WTC11 (cell line): ENCODE data around the gene MND1. TPM values are rescaled to one million over a fixed set of nuclear protein-coding genes. Genes with fewer than 3 reads are reported as not detected.

Source experiments
- ATAC-seq: fragments of 200-7000 bp; cut with Tn5 transposase; 2 replicates; pipeline ENCODE4 v1.10.0; 2021; ENCODE audit warnings: mild to moderate bottlenecking, moderate library complexity
- CTCF ChIA-PET: fragments of 300-600 bp; sonication (Branson Sonifier 250); formaldehyde crosslinking; loops from one replicate; lab custom pipeline; 2021; ENCODE audit warnings: antibody characterized with exemption; lab: Charles Lee
- POLR2A ChIA-PET: fragments of 350-600 bp; sonication (Branson Sonifier 250); formaldehyde crosslinking; loops from one replicate; lab custom pipeline; 2021; ENCODE audit warnings: antibody characterized with exemption; lab: Charles Lee
- DNase-seq: peaks from one replicate; pipeline ENCODE4 v3.0.0; 2021; ENCODE audit warnings: low spot score
- H3K27ac Mint-ChIP-seq: 2 replicates; pipeline ENCODE4 v1.8.0; 2021; ENCODE audit warnings: mixed read lengths
- H3K27me3 Mint-ChIP-seq: 2 replicates; pipeline ENCODE4 v1.8.0; 2021; ENCODE audit warnings: low read depth, mild to moderate bottlenecking, moderate library complexity, mixed read lengths
- H3K36me3 Mint-ChIP-seq: 2 replicates; pipeline ENCODE4 v1.8.0; 2021; ENCODE audit warnings: mixed read lengths
- H3K4me1 Mint-ChIP-seq: 2 replicates; pipeline ENCODE4 v1.8.0; 2022; ENCODE audit warnings: mixed read lengths
- H3K4me3 Mint-ChIP-seq: 2 replicates; pipeline ENCODE4 v1.8.0; 2021; ENCODE audit warnings: mild to moderate bottlenecking, moderate library complexity, mixed read lengths
- H3K9me3 Mint-ChIP-seq: 2 replicates; pipeline ENCODE4 v1.8.0; 2021; ENCODE audit warnings: mixed read lengths
- CDX4 ChIP-seq: fragments of 250-450 bp; sonication (Bioruptor Pico); IDR thresholded peaks from 2 replicates; pipeline ENCODE4 v1.9.0; 2021; ENCODE audit warnings: moderate library complexity, mild to moderate bottlenecking, inconsistent platforms, borderline replicate concordance
- CREM ChIP-seq: sonication (generic); formaldehyde crosslinking; IDR thresholded peaks from 2 replicates; pipeline ENCODE4 v1.8.1; 2022; ENCODE audit warnings: mild to moderate bottlenecking, missing genetic modification reagents, moderate library complexity
- CTCF ChIP-seq: fragments of 200-600 bp; IDR thresholded peaks from 2 replicates; pipeline ENCODE4 v1.8.0; 2022; ENCODE audit warnings: antibody characterized with exemption
- EMX1 ChIP-seq: fragments of 250-450 bp; sonication (Bioruptor Pico); IDR thresholded peaks from 2 replicates; pipeline ENCODE4 v1.8.0; 2021; ENCODE audit warnings: mild to moderate bottlenecking
- ESRRA ChIP-seq: sonication (generic); formaldehyde crosslinking; IDR thresholded peaks from 2 replicates; pipeline ENCODE4 v1.8.1; 2022; ENCODE audit warnings: mild to moderate bottlenecking, missing genetic modification reagents, borderline replicate concordance
- FOXK1 ChIP-seq: sonication (generic); formaldehyde crosslinking; IDR thresholded peaks from 2 replicates; pipeline ENCODE4 v1.8.0; 2022; ENCODE audit warnings: mild to moderate bottlenecking, moderate library complexity, missing genetic modification reagents
- GABPB1 ChIP-seq: sonication (generic); formaldehyde crosslinking; IDR thresholded peaks from 2 replicates; pipeline ENCODE4 v1.8.1; 2023; ENCODE audit warnings: mild to moderate bottlenecking, missing genetic modification reagents
- GRHL2 ChIP-seq: fragments of 250-450 bp; sonication (Bioruptor Pico); IDR thresholded peaks from 2 replicates; pipeline ENCODE4 v1.8.0; 2022; ENCODE audit warnings: mild to moderate bottlenecking, moderate library complexity; ENCODE audit not compliant: insufficient replicate concordance, severe bottlenecking
- HMGA2 ChIP-seq: fragments of 250-450 bp; sonication (Bioruptor Pico); IDR thresholded peaks from 2 replicates; pipeline ENCODE4 v1.4.0; 2021; ENCODE audit warnings: mild to moderate bottlenecking, moderate library complexity
- HMGXB4 ChIP-seq: sonication (generic); formaldehyde crosslinking; IDR thresholded peaks from 2 replicates; pipeline ENCODE4 v1.8.1; 2023; ENCODE audit warnings: mild to moderate bottlenecking, moderate library complexity, missing genetic modification reagents
- IRF1 ChIP-seq: sonication (generic); formaldehyde crosslinking; IDR thresholded peaks from 2 replicates; pipeline ENCODE4 v1.8.0; 2023; ENCODE audit warnings: missing genetic modification reagents
- IRF2 ChIP-seq: sonication (generic); formaldehyde crosslinking; IDR thresholded peaks from 2 replicates; pipeline ENCODE4 v1.8.0; 2022; ENCODE audit warnings: low read depth, missing genetic modification reagents, borderline replicate concordance
- JAZF1 ChIP-seq: fragments of 250-450 bp; sonication (Bioruptor Pico); IDR thresholded peaks from 2 replicates; pipeline ENCODE4 v1.9.0; 2021; ENCODE audit warnings: moderate library complexity, mild to moderate bottlenecking, inconsistent platforms
- MXD4 ChIP-seq: fragments of 250-450 bp; sonication (Bioruptor Pico); IDR thresholded peaks from 2 replicates; pipeline ENCODE4 v1.8.0; 2021; ENCODE audit warnings: mild to moderate bottlenecking, moderate library complexity, borderline replicate concordance
- NFATC4 ChIP-seq: fragments of 250-450 bp; sonication (Bioruptor Pico); IDR thresholded peaks from 2 replicates; pipeline ENCODE4 v1.9.0; 2021; ENCODE audit warnings: mild to moderate bottlenecking
- NFE2L1 ChIP-seq: sonication (generic); formaldehyde crosslinking; IDR thresholded peaks from 2 replicates; pipeline ENCODE4 v1.8.1; 2023; ENCODE audit warnings: missing genetic modification reagents
- NR3C1 ChIP-seq: sonication (generic); formaldehyde crosslinking; conservative IDR thresholded peaks from 2 replicates; pipeline ENCODE4 v1.8.1; 2023; ENCODE audit warnings: low read depth, mild to moderate bottlenecking, missing genetic modification reagents
- OVOL2 ChIP-seq: fragments of 250-450 bp; sonication (Bioruptor Pico); IDR thresholded peaks from 2 replicates; pipeline ENCODE4 v1.9.0; 2021; ENCODE audit warnings: mild to moderate bottlenecking, borderline replicate concordance
- TCF7 ChIP-seq: sonication (generic); formaldehyde crosslinking; IDR thresholded peaks from 2 replicates; pipeline ENCODE4 v1.8.0; 2022; ENCODE audit warnings: mild to moderate bottlenecking, low read depth, missing genetic modification reagents, moderate library complexity
- TEAD1 ChIP-seq: sonication (generic); formaldehyde crosslinking; IDR thresholded peaks from 2 replicates; pipeline ENCODE4 v1.8.0; 2022; ENCODE audit warnings: mild to moderate bottlenecking, missing genetic modification reagents
- ZBTB21 ChIP-seq: sonication (generic); formaldehyde crosslinking; IDR thresholded peaks from 2 replicates; pipeline ENCODE4 v1.8.1; 2023; ENCODE audit warnings: mild to moderate bottlenecking, missing genetic modification reagents, borderline replicate concordance
- ZNF121 ChIP-seq: sonication (generic); formaldehyde crosslinking; IDR thresholded peaks from 2 replicates; pipeline ENCODE4 v1.8.0; 2023; ENCODE audit warnings: missing genetic modification reagents
- ZNF416 ChIP-seq: fragments of 250-450 bp; sonication (Bioruptor Pico); IDR thresholded peaks from 2 replicates; pipeline ENCODE4 v1.9.0; 2021; ENCODE audit warnings: mild to moderate bottlenecking, inconsistent platforms
- total RNA-seq: library from RNA; stranded (reverse); gene quantifications from 3 replicates; pipeline ENCODE4 v1.2.3, GENCODE V29; 2021
- TF ChIP-seq, protein P1 (sequence below): fragments of 250-450 bp; sonication (Bioruptor Pico); IDR thresholded peaks from 2 replicates; pipeline ENCODE4 v2.1.2; 2022; ENCODE audit warnings: mild to moderate bottlenecking, moderate library complexity
- TF ChIP-seq, protein P2 (sequence below): sonication (generic); formaldehyde crosslinking; IDR thresholded peaks from 2 replicates; pipeline ENCODE4 v1.8.0; 2023; ENCODE audit warnings: missing genetic modification reagents, mild to moderate bottlenecking, borderline replicate concordance
- TF ChIP-seq, protein P3 (sequence below): sonication (generic); formaldehyde crosslinking; IDR thresholded peaks from 2 replicates; pipeline ENCODE4 v1.8.1; 2023; ENCODE audit warnings: mild to moderate bottlenecking, missing genetic modification reagents

MND1 gene
- total RNA-seq, 1 experiment from 2014 or later, result 36.0 TPM

DNA sequence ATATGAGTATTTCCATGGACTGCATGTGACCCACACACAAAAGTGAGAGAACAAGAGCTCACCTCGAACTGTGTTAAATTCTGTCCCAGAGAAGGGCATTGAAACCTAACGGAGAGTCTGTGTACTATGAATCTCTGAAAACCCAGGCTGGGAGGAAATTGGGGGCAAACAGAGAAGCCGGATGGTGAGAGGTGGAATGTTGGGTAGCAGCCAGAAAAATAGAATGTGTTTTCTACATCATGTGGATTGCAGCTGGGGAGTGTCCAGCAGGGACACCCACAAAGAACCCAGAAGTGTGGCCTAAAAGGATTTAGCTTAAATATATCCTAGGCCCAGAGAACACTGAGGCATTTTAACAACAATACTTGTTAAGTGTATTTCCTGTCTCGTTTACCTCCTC is 38.6 kb downstream of the MND1 start (continued):
- no peak for TF ChIP-seq IRF1
- TF ChIP-seq CREM (CRISPR knock-in tag), result no peak
- no peak for TF ChIP-seq GRHL2 (CRISPR knock-in tag)
- no peak for TF ChIP-seq HMGXB4 (CRISPR knock-in tag)
- TF ChIP-seq NR3C1 (CRISPR knock-in tag), result no peak
- TF ChIP-seq FOXK1 (CRISPR knock-in tag), result no peak
- TF ChIP-seq CDX4 (CRISPR knock-in tag), result no peak
- TF ChIP-seq ESRRA (CRISPR knock-in tag), result no peak
- TF ChIP-seq, protein P1, sequence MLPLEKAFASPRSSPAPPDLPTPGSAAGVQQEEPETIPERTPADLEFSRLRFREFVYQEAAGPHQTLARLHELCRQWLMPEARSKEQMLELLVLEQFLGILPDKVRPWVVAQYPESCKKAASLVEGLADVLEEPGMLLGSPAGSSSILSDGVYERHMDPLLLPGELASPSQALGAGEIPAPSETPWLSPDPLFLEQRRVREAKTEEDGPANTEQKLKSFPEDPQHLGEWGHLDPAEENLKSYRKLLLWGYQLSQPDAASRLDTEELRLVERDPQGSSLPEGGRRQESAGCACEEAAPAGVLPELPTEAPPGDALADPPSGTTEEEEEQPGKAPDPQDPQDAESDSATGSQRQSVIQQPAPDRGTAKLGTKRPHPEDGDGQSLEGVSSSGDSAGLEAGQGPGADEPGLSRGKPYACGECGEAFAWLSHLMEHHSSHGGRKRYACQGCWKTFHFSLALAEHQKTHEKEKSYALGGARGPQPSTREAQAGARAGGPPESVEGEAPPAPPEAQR (CRISPR knock-in tag), result no peak
- no peak for TF ChIP-seq HMGA2 (CRISPR knock-in tag)
- no peak for TF ChIP-seq CTCF

DNA sequence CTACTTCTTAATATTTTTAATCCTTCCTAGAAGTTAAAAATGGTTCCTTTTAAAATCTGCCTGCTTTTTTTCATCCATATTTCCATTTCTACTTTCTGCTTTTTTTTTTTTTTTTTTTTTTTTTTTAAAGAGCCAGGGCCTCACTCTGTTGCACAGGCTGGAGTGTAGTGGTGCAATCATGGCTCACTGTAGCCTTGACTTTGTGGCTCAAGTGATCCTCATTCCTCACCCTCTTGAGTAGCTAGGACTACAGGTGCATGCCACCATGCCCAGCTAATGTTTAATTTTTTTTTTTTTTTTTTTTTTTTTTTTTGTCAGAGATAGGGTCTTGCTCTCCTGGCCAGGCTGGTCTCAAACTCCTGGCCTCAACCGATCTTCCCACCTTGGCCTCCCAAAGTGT is 39.7 kb downstream of the MND1 start:
- ChIA-PET POLR2A (no interaction called here), CTCF (interaction anchor here (0.6 kb wide), 1 partner anchor 327 kb away, joined by 5 read pairs; no protein-coding TSS in a partner anchor)
- Mint-ChIP-seq H3K4me1 (peaks cover 10% of the 10 kb centered on the region), H3K27ac (no peak overlapping the region), H3K4me3 (no peak overlapping the region), H3K36me3 (peaks cover 10% of the 10 kb centered on the region), H3K27me3 (no peaks in the 10 kb centered on the region), H3K9me3 (no peaks in the 10 kb centered on the region)
- ATAC-seq (no peak), DNase-seq (no peak)
- TF ChIP-seq JAZF1 (CRISPR knock-in tag) (no peak), IRF2 (CRISPR knock-in tag) (no peak), FOXK1 (CRISPR knock-in tag) (no peak), OVOL2 (no peak), TEAD1 (CRISPR knock-in tag) (no peak), NR3C1 (CRISPR knock-in tag) (no peak), ZNF121 (no peak), GABPB1 (CRISPR knock-in tag) (no peak), TCF7 (CRISPR knock-in tag) (no peak), NFE2L1 (CRISPR knock-in tag) (no peak), ZBTB21 (CRISPR knock-in tag) (no peak), EMX1 (CRISPR knock-in tag) (no peak), ZNF416 (CRISPR knock-in tag) (no peak), NFATC4 (no peak), MXD4 (CRISPR knock-in tag) (no peak)
- TF ChIP-seq, protein P2, sequence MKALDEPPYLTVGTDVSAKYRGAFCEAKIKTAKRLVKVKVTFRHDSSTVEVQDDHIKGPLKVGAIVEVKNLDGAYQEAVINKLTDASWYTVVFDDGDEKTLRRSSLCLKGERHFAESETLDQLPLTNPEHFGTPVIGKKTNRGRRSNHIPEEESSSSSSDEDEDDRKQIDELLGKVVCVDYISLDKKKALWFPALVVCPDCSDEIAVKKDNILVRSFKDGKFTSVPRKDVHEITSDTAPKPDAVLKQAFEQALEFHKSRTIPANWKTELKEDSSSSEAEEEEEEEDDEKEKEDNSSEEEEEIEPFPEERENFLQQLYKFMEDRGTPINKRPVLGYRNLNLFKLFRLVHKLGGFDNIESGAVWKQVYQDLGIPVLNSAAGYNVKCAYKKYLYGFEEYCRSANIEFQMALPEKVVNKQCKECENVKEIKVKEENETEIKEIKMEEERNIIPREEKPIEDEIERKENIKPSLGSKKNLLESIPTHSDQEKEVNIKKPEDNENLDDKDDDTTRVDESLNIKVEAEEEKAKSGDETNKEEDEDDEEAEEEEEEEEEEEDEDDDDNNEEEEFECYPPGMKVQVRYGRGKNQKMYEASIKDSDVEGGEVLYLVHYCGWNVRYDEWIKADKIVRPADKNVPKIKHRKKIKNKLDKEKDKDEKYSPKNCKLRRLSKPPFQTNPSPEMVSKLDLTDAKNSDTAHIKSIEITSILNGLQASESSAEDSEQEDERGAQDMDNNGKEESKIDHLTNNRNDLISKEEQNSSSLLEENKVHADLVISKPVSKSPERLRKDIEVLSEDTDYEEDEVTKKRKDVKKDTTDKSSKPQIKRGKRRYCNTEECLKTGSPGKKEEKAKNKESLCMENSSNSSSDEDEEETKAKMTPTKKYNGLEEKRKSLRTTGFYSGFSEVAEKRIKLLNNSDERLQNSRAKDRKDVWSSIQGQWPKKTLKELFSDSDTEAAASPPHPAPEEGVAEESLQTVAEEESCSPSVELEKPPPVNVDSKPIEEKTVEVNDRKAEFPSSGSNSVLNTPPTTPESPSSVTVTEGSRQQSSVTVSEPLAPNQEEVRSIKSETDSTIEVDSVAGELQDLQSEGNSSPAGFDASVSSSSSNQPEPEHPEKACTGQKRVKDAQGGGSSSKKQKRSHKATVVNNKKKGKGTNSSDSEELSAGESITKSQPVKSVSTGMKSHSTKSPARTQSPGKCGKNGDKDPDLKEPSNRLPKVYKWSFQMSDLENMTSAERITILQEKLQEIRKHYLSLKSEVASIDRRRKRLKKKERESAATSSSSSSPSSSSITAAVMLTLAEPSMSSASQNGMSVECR, result no peak
- TF ChIP-seq, protein P3, sequence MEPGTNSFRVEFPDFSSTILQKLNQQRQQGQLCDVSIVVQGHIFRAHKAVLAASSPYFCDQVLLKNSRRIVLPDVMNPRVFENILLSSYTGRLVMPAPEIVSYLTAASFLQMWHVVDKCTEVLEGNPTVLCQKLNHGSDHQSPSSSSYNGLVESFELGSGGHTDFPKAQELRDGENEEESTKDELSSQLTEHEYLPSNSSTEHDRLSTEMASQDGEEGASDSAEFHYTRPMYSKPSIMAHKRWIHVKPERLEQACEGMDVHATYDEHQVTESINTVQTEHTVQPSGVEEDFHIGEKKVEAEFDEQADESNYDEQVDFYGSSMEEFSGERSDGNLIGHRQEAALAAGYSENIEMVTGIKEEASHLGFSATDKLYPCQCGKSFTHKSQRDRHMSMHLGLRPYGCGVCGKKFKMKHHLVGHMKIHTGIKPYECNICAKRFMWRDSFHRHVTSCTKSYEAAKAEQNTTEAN (CRISPR knock-in tag), result no peak
